Activated CD4-positive, alpha-beta T cell treated with anti-CD3 and anti-CD28 coated beads, Interleukin-2, Interleukin-4, amounts not matched to agents 100 ng/mL and 50 ng/mL, durations not matched to agents 16 hours and 8 hours (primary cell): ENCODE data around the gene ZNF692.
A peak's percentile ranks its signal among the peaks of the same experiment; 100 is the strongest.

Source experiments
- DNase-seq: peaks from one replicate; pipeline ENCODE4 v3.0.0-alpha.2; 2020; ENCODE audit warnings: low spot score

Gene ZNF692

GRCh38 chr1:248873993-248874533 is 15.2 kb upstream of the ZNF692 start:
- DNase-seq: peak; percentile 91

- DNase-seq: peak; percentile 96
These were observed 14.6 kb upstream of the ZNF692 start for GRCh38 chr1:248873409-248873992.

- DNase-seq: peak; percentile 54
These were observed 14.0 kb upstream of the ZNF692 start for GRCh38 chr1:248872752-248873408.

GRCh38 chr1:248871837-248872401 is 13.0 kb upstream of the ZNF692 start:
- DNase-seq: no peak

- peak; percentile 72 for DNase-seq
These were observed 4.4 kb upstream of the ZNF692 start for GRCh38 chr1:248862998-248863881.

- peak; percentile 31 for DNase-seq
These were observed 3.8 kb upstream of the ZNF692 start for GRCh38 chr1:248862695-248862997.

- no peak for DNase-seq
These were observed 2.7 kb upstream of the ZNF692 start for GRCh38 chr1:248861616-248862015.

- DNase-seq: no peak
These were observed 1.1 kb upstream of the ZNF692 start for GRCh38 chr1:248860007-248860406.

GRCh38 chr1:248858096-248858890 is 592 bp downstream of the ZNF692 start:
- DNase-seq: peak; percentile 30

- no peak for DNase-seq
These were observed 1.2 kb downstream of the ZNF692 start for GRCh38 chr1:248857749-248858095.

- DNase-seq: no peak
These were observed 1.7 kb downstream of the ZNF692 start for GRCh38 chr1:248857201-248857600.

- no peak for DNase-seq
These were observed 2.7 kb downstream of the ZNF692 start for GRCh38 chr1:248856176-248856575.

- DNase-seq: no peak
These were observed 3.3 kb downstream of the ZNF692 start for GRCh38 chr1:248855580-248855979.

- no peak for DNase-seq
These were observed 5.1 kb downstream of the ZNF692 start for GRCh38 chr1:248853663-248854375.

GRCh38 chr1:248852481-248853405 is 6.1 kb downstream of the ZNF692 start:
- no peak for DNase-seq

GRCh38 chr1:248851390-248851789 is 7.5 kb downstream of the ZNF692 start:
- no peak for DNase-seq

- DNase-seq: no peak
These were observed 8.2 kb downstream of the ZNF692 start for GRCh38 chr1:248850536-248851251.

GRCh38 chr1:248850124-248850523 is 8.8 kb downstream of the ZNF692 start:
- no peak for DNase-seq

- no peak for DNase-seq
These were observed 9.2 kb downstream of the ZNF692 start for GRCh38 chr1:248849637-248850036.
